ENCODE data around the gene RAB11FIP3.
A peak's percentile ranks its signal among the peaks of the same experiment; 100 is the strongest.

RAB11FIP3 gene

GRCh38 chr16:526181-527014 is 100.9 kb downstream of the RAB11FIP3 start:
- Histone ChIP-seq H3K4me1 (ENCODE audit: insufficient read depth, low read length) (peaks cover 6% of the 10 kb centered on the region; the same call in 1 of the 2 replicates), H3K4me3 (ENCODE audit: low read length) (peak overlapping the region; percentile 88), H3K9ac (ENCODE audit: low read depth, low read length) (peak overlapping the region; percentile 87), H3K27me3 (ENCODE audit: insufficient read depth, low read length) (no peaks in the 10 kb centered on the region), H3K27ac (ENCODE audit: low read length) (peak overlapping the region; percentile 87), H3K36me3 (ENCODE audit: insufficient read depth, low read depth, low read length) (no peaks in the 10 kb centered on the region), H3K9me3 (ENCODE audit: insufficient read depth, low read depth, low read length) (no peaks in the 10 kb centered on the region)

- H3K27me3 ChIP-seq (ENCODE audit: insufficient read depth, low read length): no peaks in the 10 kb centered on the region
- H3K27ac ChIP-seq (ENCODE audit: low read length): peak within 1 kb of the TSS; percentile 87
- H3K9me3 ChIP-seq (ENCODE audit: insufficient read depth, low read depth, low read length): no peaks in the 10 kb centered on the region
- peak within 1 kb of the TSS; percentile 87 for H3K9ac ChIP-seq (ENCODE audit: low read depth, low read length)
- peaks cover 6% of the 10 kb centered on the region; the same call in 1 of the 2 replicates for H3K4me1 ChIP-seq (ENCODE audit: insufficient read depth, low read length)
- no peaks in the 10 kb centered on the region for H3K36me3 ChIP-seq (ENCODE audit: insufficient read depth, low read depth, low read length)
- H3K4me3 ChIP-seq (ENCODE audit: low read length): peak within 1 kb of the TSS; percentile 88
Observed at GRCh38 chr16:527015-527903, 101.8 kb downstream of the RAB11FIP3 start, which contains the start of gene CAPN15. Gene CAPN15 (plus strand): TSS chr16:527712. CDS start chr16:546839, 19,127 bp downstream.

GRCh38 chr16:528111-529011 is 102.9 kb downstream of the RAB11FIP3 start:
- no peaks in the 10 kb centered on the region for H3K36me3 ChIP-seq (ENCODE audit: insufficient read depth, low read depth, low read length)
- peak overlapping the region; percentile 72 for H3K9ac ChIP-seq (ENCODE audit: low read depth, low read length)
- no peaks in the 10 kb centered on the region for H3K9me3 ChIP-seq (ENCODE audit: insufficient read depth, low read depth, low read length)
- no peaks in the 10 kb centered on the region for H3K27me3 ChIP-seq (ENCODE audit: insufficient read depth, low read length)
- no peak overlapping the region for H3K27ac ChIP-seq (ENCODE audit: low read length)
- H3K4me3 ChIP-seq (ENCODE audit: low read length): peak overlapping the region; percentile 78
- H3K4me1 ChIP-seq (ENCODE audit: insufficient read depth, low read length): peaks cover 6% of the 10 kb centered on the region; the same call in 1 of the 2 replicates

- Histone ChIP-seq H3K4me1 (ENCODE audit: insufficient read depth, low read length) (peaks cover 6% of the 10 kb centered on the region; the same call in 1 of the 2 replicates), H3K4me3 (ENCODE audit: low read length) (peak overlapping the region; percentile 78), H3K27me3 (ENCODE audit: insufficient read depth, low read length) (no peaks in the 10 kb centered on the region)
Observed at GRCh38 chr16:529012-529575, 103.6 kb downstream of the RAB11FIP3 start.

GRCh38 chr16:530111-530817 is 104.8 kb downstream of the RAB11FIP3 start:
- Histone ChIP-seq H3K9ac (ENCODE audit: low read depth, low read length) (no peak overlapping the region; the same call in 1 of the 2 replicates), H3K27ac (ENCODE audit: low read length) (no peak overlapping the region), H3K36me3 (ENCODE audit: insufficient read depth, low read depth, low read length) (no peaks in the 10 kb centered on the region), H3K4me3 (ENCODE audit: low read length) (no peak overlapping the region), H3K9me3 (ENCODE audit: insufficient read depth, low read depth, low read length) (no peaks in the 10 kb centered on the region), H3K4me1 (ENCODE audit: insufficient read depth, low read length) (peaks cover 6% of the 10 kb centered on the region; the same call in 1 of the 2 replicates), H3K27me3 (ENCODE audit: insufficient read depth, low read length) (no peaks in the 10 kb centered on the region)

More at GRCh38 chr16:529012-529575, 103.6 kb downstream of the RAB11FIP3 start:
- no peak overlapping the region for H3K27ac ChIP-seq (ENCODE audit: low read length)
- no peaks in the 10 kb centered on the region for H3K36me3 ChIP-seq (ENCODE audit: insufficient read depth, low read depth, low read length)
- no peaks in the 10 kb centered on the region for H3K9me3 ChIP-seq (ENCODE audit: insufficient read depth, low read depth, low read length)
- H3K9ac ChIP-seq (ENCODE audit: low read depth, low read length): peak overlapping the region; percentile 72; the same call in 1 of the 2 replicates

GRCh38 chr16:531494-532125 is 106.2 kb downstream of the RAB11FIP3 start:
- H3K9ac ChIP-seq (ENCODE audit: low read depth, low read length): no peak overlapping the region
- H3K36me3 ChIP-seq (ENCODE audit: insufficient read depth, low read depth, low read length): no peaks in the 10 kb centered on the region
- H3K27me3 ChIP-seq (ENCODE audit: insufficient read depth, low read length): no peaks in the 10 kb centered on the region
- H3K4me1 ChIP-seq (ENCODE audit: insufficient read depth, low read length): peaks cover 6% of the 10 kb centered on the region; the same call in 1 of the 2 replicates
- H3K27ac ChIP-seq (ENCODE audit: low read length): no peak overlapping the region
- no peaks in the 10 kb centered on the region for H3K9me3 ChIP-seq (ENCODE audit: insufficient read depth, low read depth, low read length)
- H3K4me3 ChIP-seq (ENCODE audit: low read length): no peak overlapping the region

GRCh38 chr16:533391-534123 is 108.1 kb downstream of the RAB11FIP3 start:
- Histone ChIP-seq H3K4me1 (ENCODE audit: insufficient read depth, low read length) (peaks cover 5% of the 10 kb centered on the region; the same call in 1 of the 2 replicates), H3K36me3 (ENCODE audit: insufficient read depth, low read depth, low read length) (no peaks in the 10 kb centered on the region; the same call in 1 of the 2 replicates), H3K9ac (ENCODE audit: low read depth, low read length) (no peak overlapping the region), H3K27me3 (ENCODE audit: insufficient read depth, low read length) (no peaks in the 10 kb centered on the region), H3K9me3 (ENCODE audit: insufficient read depth, low read depth, low read length) (no peaks in the 10 kb centered on the region), H3K4me3 (ENCODE audit: low read length) (no peak overlapping the region), H3K27ac (ENCODE audit: low read length) (no peak overlapping the region)

- no peak overlapping the region for H3K4me3 ChIP-seq (ENCODE audit: low read length)
- no peaks in the 10 kb centered on the region for H3K4me1 ChIP-seq (ENCODE audit: insufficient read depth, low read length)
- no peaks in the 10 kb centered on the region; the same call in 1 of the 2 replicates for H3K36me3 ChIP-seq (ENCODE audit: insufficient read depth, low read depth, low read length)
- H3K27ac ChIP-seq (ENCODE audit: low read length): no peak overlapping the region
- H3K9ac ChIP-seq (ENCODE audit: low read depth, low read length): no peak overlapping the region
- H3K27me3 ChIP-seq (ENCODE audit: insufficient read depth, low read length): no peaks in the 10 kb centered on the region
- H3K9me3 ChIP-seq (ENCODE audit: insufficient read depth, low read depth, low read length): no peaks in the 10 kb centered on the region
Observed at GRCh38 chr16:534135-534534, 108.7 kb downstream of the RAB11FIP3 start.

- Histone ChIP-seq H3K9me3 (ENCODE audit: insufficient read depth, low read depth, low read length) (no peaks in the 10 kb centered on the region), H3K36me3 (ENCODE audit: insufficient read depth, low read depth, low read length) (no peaks in the 10 kb centered on the region; the same call in 1 of the 2 replicates), H3K4me1 (ENCODE audit: insufficient read depth, low read length) (no peaks in the 10 kb centered on the region), H3K4me3 (ENCODE audit: low read length) (no peak overlapping the region), H3K9ac (ENCODE audit: low read depth, low read length) (no peak overlapping the region), H3K27ac (ENCODE audit: low read length) (no peak overlapping the region), H3K27me3 (ENCODE audit: insufficient read depth, low read length) (no peaks in the 10 kb centered on the region)
Observed at GRCh38 chr16:534856-535445, 109.5 kb downstream of the RAB11FIP3 start.
